Skeletal muscle satellite cell (primary cell): ENCODE results near the gene LSM14B.

Source experiments
- H3K27me3 ChIP-seq: 2 replicates; pipeline ENCODE4 v1.7.0; 2013; ENCODE audit warnings: low read length; ENCODE audit not compliant: control insufficient read depth, insufficient read depth
- H3K36me3 ChIP-seq: 2 replicates; pipeline ENCODE4 v1.7.0; 2013; ENCODE audit warnings: mild to moderate bottlenecking, control low read depth, low read length; ENCODE audit not compliant: insufficient read depth
- H3K4me1 ChIP-seq: 2 replicates; pipeline ENCODE4 v1.7.0; 2013; ENCODE audit warnings: low read length; ENCODE audit not compliant: control insufficient read depth, insufficient read depth
- H3K4me2 ChIP-seq: 2 replicates; pipeline ENCODE4 v1.7.0; 2013; ENCODE audit warnings: mild to moderate bottlenecking, low read length
- H3K4me3 ChIP-seq: 2 replicates; pipeline ENCODE4 v1.7.0; 2013; ENCODE audit warnings: low read length
- H3K9ac ChIP-seq: 2 replicates; pipeline ENCODE4 v1.7.0; 2013; ENCODE audit warnings: mild to moderate bottlenecking, low read depth, low read length, moderate library complexity
- H3K9me3 ChIP-seq: replicated peaks from 2 replicates; pipeline ENCODE4 v1.7.0; 2013; ENCODE audit warnings: mild to moderate bottlenecking, control low read depth, low read length

LSM14B gene

GRCh38 chr20:62136283-62137091, 14.2 kb downstream of the LSM14B start:
- Histone ChIP-seq H3K4me1 (peaks cover 18% of the 10 kb centered on the region), H3K4me2 (no peak overlapping the region), H3K4me3 (no peak overlapping the region), H3K9ac (no peak overlapping the region), H3K36me3 (peaks cover 88% of the 10 kb centered on the region), H3K9me3 (no peaks in the 10 kb centered on the region), H3K27me3 (no peaks in the 10 kb centered on the region)

- peaks cover 23% of the 10 kb centered on the region for H3K4me1 ChIP-seq
- no peaks in the 10 kb centered on the region for H3K9me3 ChIP-seq
- peaks cover 83% of the 10 kb centered on the region for H3K36me3 ChIP-seq
- no peak overlapping the region for H3K9ac ChIP-seq
- no peak overlapping the region for H3K4me3 ChIP-seq
- no peak overlapping the region for H3K4me2 ChIP-seq
- H3K27me3 ChIP-seq, result no peaks in the 10 kb centered on the region
Observed at GRCh38 chr20:62137092-62137384, 14.8 kb downstream of the LSM14B start.

GRCh38 chr20:62137478-62138203, 15.4 kb downstream of the LSM14B start:
- peaks cover 77% of the 10 kb centered on the region for H3K36me3 ChIP-seq
- no peak overlapping the region for H3K4me3 ChIP-seq
- H3K4me2 ChIP-seq, result no peak overlapping the region
- no peaks in the 10 kb centered on the region for H3K27me3 ChIP-seq
- H3K9me3 ChIP-seq, result no peaks in the 10 kb centered on the region
- H3K4me1 ChIP-seq, result peaks cover 23% of the 10 kb centered on the region
- H3K9ac ChIP-seq, result no peak overlapping the region

- no peak overlapping the region for H3K4me2 ChIP-seq
- no peaks in the 10 kb centered on the region for H3K27me3 ChIP-seq
- H3K9ac ChIP-seq, result no peak overlapping the region
- no peaks in the 10 kb centered on the region for H3K9me3 ChIP-seq
- H3K4me3 ChIP-seq, result no peak overlapping the region
- H3K36me3 ChIP-seq, result peaks cover 72% of the 10 kb centered on the region
- H3K4me1 ChIP-seq, result peaks cover 23% of the 10 kb centered on the region
Observed at GRCh38 chr20:62138204-62138543, 15.9 kb downstream of the LSM14B start.

- no peaks in the 10 kb centered on the region for H3K9me3 ChIP-seq
- H3K9ac ChIP-seq, result no peak overlapping the region
- no peaks in the 10 kb centered on the region for H3K27me3 ChIP-seq
- peaks cover 23% of the 10 kb centered on the region for H3K4me1 ChIP-seq
- peaks cover 66% of the 10 kb centered on the region for H3K36me3 ChIP-seq
- no peak overlapping the region for H3K4me2 ChIP-seq
- no peak overlapping the region for H3K4me3 ChIP-seq
Observed at GRCh38 chr20:62138912-62139311, 16.6 kb downstream of the LSM14B start.

DNA sequence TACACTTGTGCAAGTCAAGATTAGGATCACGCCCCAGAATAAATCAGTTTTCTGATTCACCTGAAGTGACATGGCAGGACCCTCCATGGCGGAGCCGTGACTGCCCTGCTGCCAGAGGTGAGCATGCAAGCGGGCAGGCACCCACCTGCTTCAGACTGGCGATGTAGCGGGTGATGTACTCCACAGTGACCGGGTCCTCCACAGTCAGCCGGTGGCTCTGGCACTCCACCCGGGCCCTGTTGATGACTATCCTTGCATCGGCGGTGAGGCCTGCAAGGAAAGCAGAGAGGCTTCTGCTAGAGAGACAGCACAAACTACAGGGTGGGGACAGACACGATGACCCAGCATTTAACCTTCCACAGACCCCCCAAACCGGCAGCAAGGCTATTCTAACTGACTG, 17.4 kb downstream of the LSM14B start:
- H3K4me1 ChIP-seq, result peaks cover 24% of the 10 kb centered on the region
- no peak overlapping the region for H3K4me3 ChIP-seq
- no peaks in the 10 kb centered on the region for H3K9me3 ChIP-seq
- H3K27me3 ChIP-seq, result no peaks in the 10 kb centered on the region
- H3K36me3 ChIP-seq, result peaks cover 61% of the 10 kb centered on the region
- H3K9ac ChIP-seq, result no peak overlapping the region
- H3K4me2 ChIP-seq, result no peak overlapping the region

GRCh38 chr20:62141043-62141396, 18.7 kb downstream of the LSM14B start:
- Histone ChIP-seq H3K27me3 (no peaks in the 10 kb centered on the region), H3K9ac (peak overlapping the region; percentile 98), H3K4me1 (peaks cover 24% of the 10 kb centered on the region), H3K4me2 (peak overlapping the region; percentile 97), H3K4me3 (peak overlapping the region; percentile 82), H3K36me3 (peaks cover 54% of the 10 kb centered on the region), H3K9me3 (no peaks in the 10 kb centered on the region)

DNA sequence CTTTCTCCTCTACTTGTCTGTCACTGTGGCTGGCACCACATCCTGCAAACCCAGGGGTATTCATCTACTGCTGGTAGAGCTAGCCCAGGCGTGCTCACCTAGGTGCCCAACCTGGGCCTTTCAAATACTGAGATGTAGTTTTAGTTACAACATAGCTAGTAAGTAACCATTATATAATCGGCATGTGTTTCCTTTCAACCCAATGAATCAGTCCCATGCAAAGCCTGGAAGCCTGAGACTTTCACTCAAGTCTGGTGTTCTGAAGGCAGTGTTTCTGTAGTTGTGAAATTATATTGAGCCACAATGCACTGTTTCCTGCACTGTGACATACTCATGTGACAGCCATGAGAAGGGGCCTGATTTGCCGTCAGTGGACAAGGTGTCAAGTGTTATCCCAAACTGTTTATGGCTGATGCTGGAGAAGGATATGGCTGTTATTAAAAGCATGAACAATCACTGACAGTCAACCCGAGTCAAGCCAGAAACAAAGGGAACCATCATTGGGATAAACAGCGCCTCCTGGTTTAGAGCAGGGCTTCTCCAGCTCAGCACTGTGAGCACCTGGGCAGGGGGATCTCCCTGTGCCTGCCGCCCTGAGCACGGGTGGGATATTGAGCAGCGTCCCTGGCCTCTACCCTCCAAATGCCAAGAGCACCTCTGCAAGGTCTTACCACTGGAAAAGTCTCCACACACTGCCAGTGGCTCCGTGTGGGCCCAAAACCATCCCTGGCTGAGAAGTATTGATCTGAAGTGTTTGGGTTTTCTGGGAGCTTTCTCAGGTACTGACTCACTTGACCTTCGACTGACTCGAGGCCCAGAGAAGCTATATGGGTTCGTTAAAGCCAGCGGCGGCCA, 19.3 kb downstream of the LSM14B start:
- no peaks in the 10 kb centered on the region for H3K27me3 ChIP-seq
- H3K9me3 ChIP-seq, result no peaks in the 10 kb centered on the region
- H3K9ac ChIP-seq, result peak overlapping the region; percentile 98
- peaks cover 48% of the 10 kb centered on the region for H3K36me3 ChIP-seq
- peaks cover 24% of the 10 kb centered on the region for H3K4me1 ChIP-seq
- H3K4me3 ChIP-seq, result peak overlapping the region; percentile 82
- peak overlapping the region; percentile 97 for H3K4me2 ChIP-seq

- peak overlapping the region; percentile 82 for H3K4me3 ChIP-seq
- no peaks in the 10 kb centered on the region for H3K9me3 ChIP-seq
- H3K4me1 ChIP-seq, result peaks cover 24% of the 10 kb centered on the region
- H3K4me2 ChIP-seq, result peak overlapping the region; percentile 97
- H3K36me3 ChIP-seq, result peaks cover 41% of the 10 kb centered on the region
- peak overlapping the region; percentile 98 for H3K9ac ChIP-seq
- H3K27me3 ChIP-seq, result no peaks in the 10 kb centered on the region
Observed at GRCh38 chr20:62142252-62143080, 20.2 kb downstream of the LSM14B start.

GRCh38 chr20:62143081-62143956, 21.0 kb downstream of the LSM14B start, which contains the start of the genes PSMA7 and SS18L1:
TSS of gene PSMA7 (minus strand) at chr20:62143394. CDS start at chr20:62143303, 91 bp downstream.
TSS of gene SS18L1 (plus strand) at chr20:62143769. CDS start at chr20:62143821, 52 bp downstream.
- H3K27me3 ChIP-seq, result no peaks in the 10 kb centered on the region
- H3K9ac ChIP-seq, result peak within 1 kb of the TSS; percentile 98
- peak within 1 kb of the TSS; percentile 82 for H3K4me3 ChIP-seq
- peaks cover 32% of the 10 kb centered on the region for H3K36me3 ChIP-seq
- no peaks in the 10 kb centered on the region for H3K9me3 ChIP-seq
- H3K4me1 ChIP-seq, result peaks cover 24% of the 10 kb centered on the region
- H3K4me2 ChIP-seq, result peak within 1 kb of the TSS; percentile 97
